Measurements from ENCODE around the gene N4BP2.
A peak's percentile ranks its signal among the peaks of the same experiment; 100 is the strongest.

- TF ChIP-seq POLR2A (IDR thresholded peaks at IDR 0.05; ENCODE audit: low read depth, low read length) (peak; percentile 63), TAF1 (IDR thresholded peaks at IDR 0.05; ENCODE audit: borderline replicate concordance, low read depth, low read length) (no peak; the same call in 1 of the 2 replicates)
These were observed 136.4 kb downstream of the N4BP2 start for GRCh38 chr4:40193016-40193571.

Data from GM12892 (cell line).